PC-3 (cell line): ENCODE data around the gene OR2AT4.

Experiments used
- CTCF ChIP-seq: fragments of 300-600 bp; sonication (generic); conservative IDR thresholded peaks from 2 replicates; pipeline ENCODE4 v1.5.1; 2017; ENCODE audit warnings: antibody characterized with exemption, low read depth, mild to moderate bottlenecking, low read length
- EZH2 ChIP-seq: fragments of 300-600 bp; sonication (generic); IDR thresholded peaks from one replicate; pipeline ENCODE4 v1.6.1; 2017; ENCODE audit warnings: antibody characterized with exemption, mild to moderate bottlenecking, low read length; ENCODE audit not compliant: unreplicated experiment

GRCh38 chr11:75040167-75040770 lies 56.4 kb downstream of the OR2AT4 start:
- no peak for TF ChIP-seq CTCF
- TF ChIP-seq EZH2: no peak
